ENCODE results near the gene USP10. TPM values are rescaled to one million over a fixed set of nuclear protein-coding genes. Genes with fewer than 3 reads are reported as not detected.
"Not testable (repeated sequence)": the region's sequence is repeated elsewhere in the genome, so short reads cannot be mapped to it uniquely, and the experiment has no call there.

USP10 gene
- total RNA-seq, 2 experiments from 2014 or later: 140 TPM

GRCh38 chr16:84737192-84738011, 37.6 kb downstream of the USP10 start:
- ChIA-PET CTCF (interaction anchor here (0.7 to 4.4 kb wide), 17 partner anchors 7 to 115 kb away, joined by 3 to 35 read pairs (median 8); partner anchors contain the start of gene KLHL36), POLR2A (interaction anchor here (1.5 kb wide), 1 partner anchor 37 kb away, joined by 5 read pairs; no protein-coding TSS in a partner anchor)

GRCh38 chr16:84738255-84739038, 38.6 kb downstream of the USP10 start:
- CTCF ChIA-PET: interaction anchor here (0.7 to 4.4 kb wide), 24 partner anchors 8 to 232 kb away, joined by 3 to 35 read pairs (median 4); partner anchors contain the start of gene KLHL36
- POLR2A ChIA-PET: interaction anchor here (0.7 to 1.5 kb wide), 2 partner anchors 38 to 51 kb away, joined by 4 to 5 read pairs; no protein-coding TSS in a partner anchor

GRCh38 chr16:84739349-84740124, 39.7 kb downstream of the USP10 start:
- CTCF ChIA-PET: interaction anchor here (1.0 to 4.4 kb wide), 13 partner anchors 10 to 231 kb away, joined by 3 to 35 read pairs (median 8); no protein-coding TSS in a partner anchor
- POLR2A ChIA-PET: interaction anchor here (0.7 to 1.5 kb wide), 2 partner anchors 39 to 52 kb away, joined by 4 to 5 read pairs; no protein-coding TSS in a partner anchor

- CTCF ChIA-PET: interaction anchor here (1.3 to 4.4 kb wide), 7 partner anchors 11 to 230 kb away, joined by 3 to 35 read pairs (median 16); no protein-coding TSS in a partner anchor
- POLR2A ChIA-PET: no interaction called here
Measured at GRCh38 chr16:84740596-84741116, 40.9 kb downstream of the USP10 start.

- ChIA-PET POLR2A (no interaction called here), CTCF (interaction anchor here (4.4 kb wide), 1 partner anchor 15 kb away, joined by 35 read pairs; no protein-coding TSS in a partner anchor)
Measured at GRCh38 chr16:84741340-84741830, 41.6 kb downstream of the USP10 start.

- POLR2A ChIA-PET: no interaction called here
- CTCF ChIA-PET: interaction anchor here (0.7 to 0.9 kb wide), 2 partner anchors 10 to 31 kb away, joined by 3 to 5 read pairs; no protein-coding TSS in a partner anchor
Measured at GRCh38 chr16:84742641-84743092, 42.9 kb downstream of the USP10 start.

- ChIA-PET CTCF (interaction anchor here (1.1 to 2.8 kb wide), 2 partner anchors 8 to 75 kb away, joined by 4 to 11 read pairs; no protein-coding TSS in a partner anchor), POLR2A (no interaction called here)
Measured at GRCh38 chr16:84746231-84746630, 46.4 kb downstream of the USP10 start.

GRCh38 chr16:84746875-84747274, 47.1 kb downstream of the USP10 start:
- POLR2A ChIA-PET: no interaction called here

GRCh38 chr16:84748247-84748646, 48.4 kb downstream of the USP10 start:
- POLR2A ChIA-PET: not testable (repeated sequence)
- CTCF ChIA-PET: interaction anchor here (1.0 to 2.8 kb wide), 3 partner anchors 10 to 23 kb away, joined by 3 to 11 read pairs (median 5); no protein-coding TSS in a partner anchor

More at GRCh38 chr16:84746875-84747274, 47.1 kb downstream of the USP10 start:
- CTCF ChIA-PET: interaction anchor here (1.0 to 2.8 kb wide), 3 partner anchors 9 to 124 kb away, joined by 4 to 11 read pairs (median 4); no protein-coding TSS in a partner anchor

- ChIA-PET CTCF (interaction anchor here (1.0 to 2.0 kb wide), 2 partner anchors 19 to 24 kb away, joined by 3 to 5 read pairs; no protein-coding TSS in a partner anchor), POLR2A (no interaction called here)
Measured at GRCh38 chr16:84749072-84749471, 49.3 kb downstream of the USP10 start.

- POLR2A ChIA-PET: no interaction called here
Measured at GRCh38 chr16:84749815-84750214, 50.0 kb downstream of the USP10 start.

GRCh38 chr16:84750575-84750974, 50.8 kb downstream of the USP10 start:
- ChIA-PET POLR2A (interaction anchor here (0.6 kb wide), 1 partner anchor 50 kb away, joined by 5 read pairs; no protein-coding TSS in a partner anchor), CTCF (interaction anchor here (2.1 kb wide), 1 partner anchor 12 kb away, joined by 8 read pairs; no protein-coding TSS in a partner anchor)

More at GRCh38 chr16:84749815-84750214, 50.0 kb downstream of the USP10 start:
- CTCF ChIA-PET: interaction anchor here (2.1 kb wide), 1 partner anchor 11 kb away, joined by 8 read pairs; no protein-coding TSS in a partner anchor

- POLR2A ChIA-PET: interaction anchor here (0.6 kb wide), 1 partner anchor 224 kb away, joined by 3 read pairs; no protein-coding TSS in a partner anchor
- CTCF ChIA-PET: interaction anchor here (2.1 kb wide), 1 partner anchor 13 kb away, joined by 8 read pairs; no protein-coding TSS in a partner anchor
Measured at GRCh38 chr16:84751241-84751640, 51.4 kb downstream of the USP10 start.

GRCh38 chr16:84751947-84752346, 52.1 kb downstream of the USP10 start:
- ChIA-PET POLR2A (interaction anchor here (0.6 kb wide), 1 partner anchor 224 kb away, joined by 3 read pairs; no protein-coding TSS in a partner anchor), CTCF (interaction anchor here (1.3 kb wide), 1 partner anchor 10 kb away, joined by 3 read pairs; no protein-coding TSS in a partner anchor)

- ChIA-PET POLR2A (no interaction called here), CTCF (interaction anchor here (0.8 to 4.1 kb wide), 7 partner anchors 11 to 242 kb away, joined by 3 to 32 read pairs (median 6); no protein-coding TSS in a partner anchor)
Measured at GRCh38 chr16:84752600-84752999, 52.8 kb downstream of the USP10 start.

- ChIA-PET CTCF (interaction anchor here (0.6 to 4.1 kb wide), 12 partner anchors 12 to 217 kb away, joined by 3 to 32 read pairs (median 4); no protein-coding TSS in a partner anchor), POLR2A (no interaction called here)
Measured at GRCh38 chr16:84753412-84754326, 53.9 kb downstream of the USP10 start.
